Upper lobe of left lung (tissue), 4 donors: ENCODE measurements around the gene ALPP.
"Not testable (repeated sequence)": the region's sequence is repeated elsewhere in the genome, so short reads cannot be mapped to it uniquely, and the experiment has no call there.

Experiments used
- EP300 ChIP-seq, 4 donors: sonication (generic); formaldehyde crosslinking; IDR thresholded peaks; one replicate each; pipeline ENCODE4 v1.5.1; 2017; ENCODE audit warnings: antibody characterized with exemption in 4 of 4, control low read depth in 2 of 4
- POLR2A ChIP-seq, 4 donors: fragments of 450-650 bp; IDR thresholded peaks; one replicate each; pipeline ENCODE4 v1.5.1; 2016 to 2017; ENCODE audit warnings: antibody characterized with exemption in 4 of 4, mild to moderate bottlenecking in 2 of 4
- POLR2AphosphoS5 ChIP-seq, 2 donors: sonication (generic); formaldehyde crosslinking; IDR thresholded peaks; one replicate each; pipeline ENCODE4 v1.5.1; 2017; ENCODE audit warnings: antibody characterized with exemption in 2 of 2
- TF ChIP-seq, protein P1 (sequence below), 6 experiments: fragments of 450-650 bp in 4 of 6; fragments of 200-600 bp in 2 of 6; sonication (generic) in 2 of 6; IDR thresholded peaks; one replicate each; pipeline ENCODE4 v1.5.1; 2016 to 2019; ENCODE audit warnings: antibody characterized with exemption in 6 of 6

DNA sequence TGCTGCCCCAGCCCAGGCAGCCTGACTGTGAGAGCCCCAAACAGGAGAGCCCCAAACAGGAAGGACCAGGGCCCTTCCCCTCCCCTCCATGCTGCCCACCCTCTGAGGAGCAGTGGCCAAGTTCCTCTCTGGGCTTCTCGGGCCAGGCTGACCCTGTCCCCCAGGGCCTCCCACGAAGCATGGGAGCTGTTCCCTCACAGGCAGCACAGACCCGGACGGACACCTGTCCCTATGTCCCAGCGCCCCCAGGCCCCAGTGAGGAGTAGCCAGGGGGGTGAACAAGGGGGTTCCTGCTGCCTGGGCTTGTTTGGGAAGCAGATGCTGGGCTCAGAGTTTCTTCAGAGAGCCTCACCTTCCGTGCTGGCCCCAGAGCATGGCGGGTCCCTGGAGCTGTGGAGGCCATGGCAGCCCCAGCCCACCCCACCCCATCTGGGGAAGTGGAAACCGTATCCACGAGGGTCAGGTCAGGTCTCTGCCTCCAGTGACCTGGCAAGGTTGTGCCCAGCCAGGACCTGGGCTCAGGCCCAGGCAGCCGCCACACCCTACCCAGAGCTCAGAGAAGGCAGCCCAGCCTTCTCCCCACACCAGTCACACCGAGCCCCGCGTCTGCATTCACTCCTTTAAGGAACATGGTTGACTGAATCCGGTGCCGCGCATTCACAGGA, 40.3 kb upstream of the ALPP start:
- TF ChIP-seq, protein P1, sequence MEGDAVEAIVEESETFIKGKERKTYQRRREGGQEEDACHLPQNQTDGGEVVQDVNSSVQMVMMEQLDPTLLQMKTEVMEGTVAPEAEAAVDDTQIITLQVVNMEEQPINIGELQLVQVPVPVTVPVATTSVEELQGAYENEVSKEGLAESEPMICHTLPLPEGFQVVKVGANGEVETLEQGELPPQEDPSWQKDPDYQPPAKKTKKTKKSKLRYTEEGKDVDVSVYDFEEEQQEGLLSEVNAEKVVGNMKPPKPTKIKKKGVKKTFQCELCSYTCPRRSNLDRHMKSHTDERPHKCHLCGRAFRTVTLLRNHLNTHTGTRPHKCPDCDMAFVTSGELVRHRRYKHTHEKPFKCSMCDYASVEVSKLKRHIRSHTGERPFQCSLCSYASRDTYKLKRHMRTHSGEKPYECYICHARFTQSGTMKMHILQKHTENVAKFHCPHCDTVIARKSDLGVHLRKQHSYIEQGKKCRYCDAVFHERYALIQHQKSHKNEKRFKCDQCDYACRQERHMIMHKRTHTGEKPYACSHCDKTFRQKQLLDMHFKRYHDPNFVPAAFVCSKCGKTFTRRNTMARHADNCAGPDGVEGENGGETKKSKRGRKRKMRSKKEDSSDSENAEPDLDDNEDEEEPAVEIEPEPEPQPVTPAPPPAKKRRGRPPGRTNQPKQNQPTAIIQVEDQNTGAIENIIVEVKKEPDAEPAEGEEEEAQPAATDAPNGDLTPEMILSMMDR (IDR thresholded peaks at IDR 0.05): not testable (repeated sequence)
- TF ChIP-seq EP300, POLR2A, POLR2AphosphoS5 (IDR thresholded peaks at IDR 0.05): not testable (repeated sequence)
